GM12878 (cell line): Measurements from ENCODE around the gene SOCS6.

Source experiments
- ASH2L ChIP-seq: fragments of 300-600, 200-600 bp; sonication (generic); IDR thresholded peaks from 2 replicates; pipeline ENCODE4 v1.6.1; 2017; ENCODE audit warnings: low read depth, mild to moderate bottlenecking, borderline replicate concordance
- BACH1 ChIP-seq: fragments of 450-650 bp; IDR thresholded peaks from 2 replicates; pipeline ENCODE4 v1.6.1; 2017; ENCODE audit warnings: mild to moderate bottlenecking, borderline replicate concordance
- CHD2 ChIP-seq: IDR thresholded peaks from 2 replicates; pipeline ENCODE4 v1.6.1; 2011; ENCODE audit warnings: low read depth, low read length, improper control_type of control experiment, borderline replicate concordance
- EZH2 ChIP-seq: IDR thresholded peaks from 2 replicates; pipeline ENCODE4 v1.6.1; 2012; ENCODE audit warnings: low read depth, mild to moderate bottlenecking, control low read depth, inconsistent platforms, low read length, borderline replicate concordance; ENCODE audit not compliant: control insufficient read depth
- MYC ChIP-seq: IDR thresholded peaks from 2 replicates; pipeline ENCODE4 v1.6.1; 2011; ENCODE audit warnings: mild to moderate bottlenecking, low read length, moderate library complexity, inconsistent platforms; ENCODE audit not compliant: insufficient read depth, insufficient replicate concordance, insufficient read length, severe bottlenecking
- POLR2AphosphoS5 ChIP-seq: IDR thresholded peaks from 2 replicates; pipeline ENCODE4 v1.6.1; 2011; ENCODE audit warnings: mild to moderate bottlenecking, low read length, inconsistent platforms
- SIX5 ChIP-seq: IDR thresholded peaks from 2 replicates; pipeline ENCODE4 v1.6.1; 2011; ENCODE audit warnings: mild to moderate bottlenecking, low read depth, low read length, moderate library complexity; ENCODE audit not compliant: severe bottlenecking
- STAT1 ChIP-seq: fragments of 450-650 bp; conservative IDR thresholded peaks from 2 replicates; pipeline ENCODE4 v1.6.1; 2014; ENCODE audit warnings: antibody characterized with exemption, mild to moderate bottlenecking
- YY1 ChIP-seq: IDR thresholded peaks from 2 replicates; pipeline ENCODE4 v1.6.1; 2011; ENCODE audit warnings: low read depth, mild to moderate bottlenecking, low read length
- TF ChIP-seq, protein P1 (sequence below), 3 experiments: IDR thresholded peaks in 2 of 3; conservative IDR thresholded peaks in 1 of 3; 2 replicates each; pipeline ENCODE4 v1.5.1; 2011; ENCODE audit warnings: low read depth in 3 of 3, low read length in 3 of 3, mild to moderate bottlenecking in 3 of 3, control low read depth in 2 of 3, moderate library complexity in 2 of 3, inconsistent platforms in 1 of 3, mixed read lengths in 1 of 3; ENCODE audit not compliant: control insufficient read depth in 2 of 3, insufficient read depth in 1 of 3; ENCODE audit errors: extremely low read depth in 1 of 3

DNA sequence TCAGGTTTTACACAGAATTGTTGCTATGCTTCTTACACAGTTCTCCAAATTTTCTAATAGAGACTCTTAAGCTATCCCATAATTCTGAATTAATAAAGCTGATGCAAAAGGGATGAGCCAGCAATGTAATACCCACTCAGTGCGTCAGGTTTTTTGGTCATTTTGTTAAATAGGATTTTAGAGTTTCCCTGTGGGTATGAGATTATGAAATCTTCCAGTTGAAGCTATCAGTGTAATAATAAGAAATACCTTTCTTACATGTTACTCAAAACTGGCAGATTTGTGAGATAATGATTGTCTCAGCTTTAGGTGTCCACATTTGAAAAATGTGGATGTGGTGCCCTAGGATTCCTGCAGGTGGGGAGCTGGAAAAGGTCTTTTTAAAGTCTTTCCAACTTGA is 44.5 kb downstream of the SOCS6 start:
- TF ChIP-seq POLR2AphosphoS5 (no peak), YY1 (no peak), MYC (no peak), EZH2 (no peak), SIX5 (no peak), ASH2L (no peak), CHD2 (no peak), BACH1 (no peak), STAT1 (no peak)
- TF ChIP-seq, protein P1, sequence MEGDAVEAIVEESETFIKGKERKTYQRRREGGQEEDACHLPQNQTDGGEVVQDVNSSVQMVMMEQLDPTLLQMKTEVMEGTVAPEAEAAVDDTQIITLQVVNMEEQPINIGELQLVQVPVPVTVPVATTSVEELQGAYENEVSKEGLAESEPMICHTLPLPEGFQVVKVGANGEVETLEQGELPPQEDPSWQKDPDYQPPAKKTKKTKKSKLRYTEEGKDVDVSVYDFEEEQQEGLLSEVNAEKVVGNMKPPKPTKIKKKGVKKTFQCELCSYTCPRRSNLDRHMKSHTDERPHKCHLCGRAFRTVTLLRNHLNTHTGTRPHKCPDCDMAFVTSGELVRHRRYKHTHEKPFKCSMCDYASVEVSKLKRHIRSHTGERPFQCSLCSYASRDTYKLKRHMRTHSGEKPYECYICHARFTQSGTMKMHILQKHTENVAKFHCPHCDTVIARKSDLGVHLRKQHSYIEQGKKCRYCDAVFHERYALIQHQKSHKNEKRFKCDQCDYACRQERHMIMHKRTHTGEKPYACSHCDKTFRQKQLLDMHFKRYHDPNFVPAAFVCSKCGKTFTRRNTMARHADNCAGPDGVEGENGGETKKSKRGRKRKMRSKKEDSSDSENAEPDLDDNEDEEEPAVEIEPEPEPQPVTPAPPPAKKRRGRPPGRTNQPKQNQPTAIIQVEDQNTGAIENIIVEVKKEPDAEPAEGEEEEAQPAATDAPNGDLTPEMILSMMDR (IDR thresholded peaks at IDR 0.05 in 2 of 3, conservative IDR thresholded peaks at IDR 0.05 in 1 of 3; ENCODE audit: control insufficient read depth in 2 of 3, extremely low read depth in 1 of 3, insufficient read depth in 1 of 3, low read depth in 3 of 3, low read length in 3 of 3) = no peak
